HepG2 (cell line): ENCODE measurements around the gene BMP2K. TPM values are rescaled to one million over a fixed set of nuclear protein-coding genes. Genes with fewer than 3 reads are reported as not detected.

Experiments
- ATAC-seq: fragments of 200-7000 bp; cut with Tn5 transposase; 3 replicates; pipeline ENCODE4 v1.9.1; 2020; ENCODE audit warnings: mild to moderate bottlenecking, moderate library complexity
- BruUV-seq: library from RNA; stranded (reverse); fragments of 400-500 nt; replicated peaks from 2 replicates; lab custom pipeline; 2021; lab: Mats Ljungman, UMichigan
- CTCF ChIA-PET: fragments of 300-600 bp; formaldehyde crosslinking; extraction: SDS; loops from one replicate; lab custom pipeline; 2021; ENCODE audit warnings: low total read pairs, inconsistent platforms, low intra/inter-chr PET ratio; lab: Yijun Ruan, JAX
- POLR2A ChIA-PET: fragments of 350-600 bp; sonication (Branson Sonifier 250); formaldehyde crosslinking; loops from one replicate; lab custom pipeline; 2020; ENCODE audit warnings: antibody characterized with exemption, inconsistent platforms; lab: Yijun Ruan, JAX
- DNase-seq: peaks from one replicate; pipeline ENCODE4 v3.0.0-alpha.2; 2015; ENCODE audit warnings: low spot score
- FAIRE-seq: peaks from 3 replicates; lab custom pipeline; 2011; peaks lifted over from hg19 to GRCh38; lab: Jason Lieb, UNC
- H2AFZ ChIP-seq: one replicate; pipeline ENCODE4 v1.6.1; 2011; ENCODE audit warnings: low read length, inconsistent platforms
- H3K27ac ChIP-seq: fragments of 300-600 bp; 3 replicates; pipeline ENCODE4 v1.8.0; 2011; ENCODE audit warnings: mixed run types, mild to moderate bottlenecking, mixed read lengths, low read length, inconsistent platforms; ENCODE audit not compliant: insufficient read depth; ENCODE audit errors: extremely low read length
- H3K27me3 ChIP-seq, 2 experiments: fragments of 200-600 bp in 1 of 2; 2 replicates in 1 of 2; 3 replicates in 1 of 2; pipeline versions ENCODE4 v1.6.0 to v1.8.0; 2011; ENCODE audit warnings: low read length in 2 of 2, mild to moderate bottlenecking in 2 of 2, moderate library complexity in 2 of 2, inconsistent platforms in 1 of 2; ENCODE audit not compliant: insufficient read depth in 2 of 2, control insufficient read depth in 1 of 2
- H3K36me3 ChIP-seq, 2 experiments: fragments of 200-600 bp in 1 of 2; replicated peaks in 1 of 2; 2 replicates in 1 of 2; 3 replicates in 1 of 2; pipeline versions ENCODE4 v1.5.1 to v1.8.0; 2011; ENCODE audit warnings: low read length in 2 of 2, inconsistent platforms in 1 of 2; ENCODE audit not compliant: insufficient read depth in 2 of 2, control insufficient read depth in 1 of 2
- H3K4me1 ChIP-seq: 2 replicates; pipeline ENCODE4 v1.5.1; 2012; ENCODE audit warnings: low read length, inconsistent platforms; ENCODE audit not compliant: insufficient read depth
- H3K4me2 ChIP-seq: 2 replicates; pipeline ENCODE4 v1.6.0; 2011; ENCODE audit warnings: low read depth, low read length, inconsistent platforms
- H3K4me3 ChIP-seq, 3 experiments: fragments of 200-600 bp in 1 of 3; sonication (generic), shearing (Covaris generic) in 1 of 3; replicated peaks in 1 of 3; 2 replicates each; pipeline ENCODE4 v1.5.1; 2011 to 2016; ENCODE audit warnings: low read length in 3 of 3, inconsistent platforms in 2 of 3, low read depth in 2 of 3, mild to moderate bottlenecking in 2 of 3, control low read depth in 1 of 3, mixed read lengths in 1 of 3; ENCODE audit not compliant: insufficient read depth in 1 of 3
- H3K79me2 ChIP-seq: one replicate; pipeline ENCODE4 v1.6.1; 2011; ENCODE audit warnings: low read length, inconsistent platforms; ENCODE audit not compliant: insufficient read depth
- H3K9ac ChIP-seq: 2 replicates; pipeline ENCODE4 v1.6.0; 2011; ENCODE audit warnings: mild to moderate bottlenecking, low read depth, low read length, inconsistent platforms; ENCODE audit not compliant: insufficient read depth
- H3K9me3 ChIP-seq: 2 replicates; pipeline ENCODE4 v1.5.1; 2012; ENCODE audit warnings: mild to moderate bottlenecking, low read length
- H4K20me1 ChIP-seq: 2 replicates; pipeline ENCODE4 v1.6.0; 2011; ENCODE audit warnings: inconsistent platforms, mild to moderate bottlenecking, low read length, moderate library complexity; ENCODE audit not compliant: insufficient read depth
- BRF2 ChIP-seq: sonication (generic); formaldehyde crosslinking; IDR thresholded peaks from 2 replicates; pipeline ENCODE4 v1.8.1; 2022; ENCODE audit warnings: mild to moderate bottlenecking, missing genetic modification reagents
- E2F2 ChIP-seq: sonication (generic); formaldehyde crosslinking; IDR thresholded peaks from 2 replicates; pipeline ENCODE4 v1.4.0; 2020; ENCODE audit warnings: missing genetic modification reagents, borderline replicate concordance
- ETS1 ChIP-seq: sonication (generic); formaldehyde crosslinking; IDR thresholded peaks from 2 replicates; pipeline ENCODE4 v1.4.0; 2020; ENCODE audit warnings: missing genetic modification reagents
- EZH2 ChIP-seq: conservative IDR thresholded peaks from 2 replicates; pipeline ENCODE4 v1.6.1; 2012; ENCODE audit warnings: mild to moderate bottlenecking, low read depth, low read length, moderate library complexity
- GLMP ChIP-seq: sonication (generic); formaldehyde crosslinking; IDR thresholded peaks from 2 replicates; pipeline ENCODE4 v1.9.0; 2021; ENCODE audit warnings: missing genetic modification reagents, mild to moderate bottlenecking, borderline replicate concordance
- HDAC2 ChIP-seq: sonication (generic); formaldehyde crosslinking; IDR thresholded peaks from 2 replicates; pipeline ENCODE4 v1.4.0; 2020; ENCODE audit warnings: missing genetic modification reagents
- MAFG ChIP-seq: sonication (generic); formaldehyde crosslinking; IDR thresholded peaks from 2 replicates; pipeline ENCODE4 v1.5.1; 2020; ENCODE audit warnings: mild to moderate bottlenecking, missing genetic modification reagents
- MED13 ChIP-seq: sonication (generic); formaldehyde crosslinking; IDR thresholded peaks from 2 replicates; pipeline ENCODE4 v1.5.0; 2020; ENCODE audit warnings: missing genetic modification reagents
- NCOA5 ChIP-seq: sonication (generic); formaldehyde crosslinking; IDR thresholded peaks from 2 replicates; pipeline ENCODE4 v1.4.0; 2020; ENCODE audit warnings: missing genetic modification reagents
- PRPF4 ChIP-seq: fragments of 200-400 bp; formaldehyde crosslinking; IDR thresholded peaks from 2 replicates; pipeline ENCODE4 v1.6.1; 2016; ENCODE audit warnings: low read length, low read depth; ENCODE audit not compliant: poor library complexity, severe bottlenecking
- SAP130 ChIP-seq: IDR thresholded peaks from 2 replicates; pipeline ENCODE4 v1.6.1; 2016; ENCODE audit warnings: low read depth
- TRIM24 ChIP-seq: sonication (generic); formaldehyde crosslinking; IDR thresholded peaks from 2 replicates; pipeline ENCODE4 v1.8.0; 2022; ENCODE audit warnings: mild to moderate bottlenecking, missing genetic modification reagents
- ZFP90 ChIP-seq: sonication (generic); formaldehyde crosslinking; IDR thresholded peaks from 2 replicates; pipeline ENCODE4 v1.8.0; 2022; ENCODE audit warnings: missing genetic modification reagents, mild to moderate bottlenecking, inconsistent platforms, borderline replicate concordance
- ZNF253 ChIP-seq: sonication (generic); formaldehyde crosslinking; IDR thresholded peaks from 2 replicates; pipeline ENCODE4 v1.8.0; 2022; ENCODE audit warnings: mild to moderate bottlenecking, missing genetic modification reagents, borderline replicate concordance
- ZNF274 ChIP-seq: sonication (generic); formaldehyde crosslinking; IDR thresholded peaks from 2 replicates; pipeline ENCODE4 v1.5.1; 2020; ENCODE audit warnings: mild to moderate bottlenecking, missing genetic modification reagents
- ZNF605 ChIP-seq: sonication (generic); formaldehyde crosslinking; IDR thresholded peaks from 2 replicates; pipeline ENCODE4 v1.8.0; 2022; ENCODE audit warnings: mild to moderate bottlenecking, missing genetic modification reagents
- WGBS: methylation state at CpG from one replicate; pipeline ENCODE4 v1.1.6; 2017; ENCODE audit warnings: low lambda C conversion rate; 5-methylcytosine and 5-hydroxymethylcytosine counted together
- in situ Hi-C: cut with HindIII; loops from 2 replicates; pipeline ENCODE4 v1.10.0; 2017; ENCODE audit warnings: low pct_unique_long_range_greater_than_20kb; ENCODE audit not compliant: extremely low pct_ligation_motif_present
- intact Hi-C: fragments of 100-400 bp; cut with micrococcal nuclease; formaldehyde crosslinking; loops from one replicate; pipeline ENCODE4 v1.10.0; 2022; ENCODE audit not compliant: unreplicated experiment
- polyA plus RNA-seq, 8 experiments: library from polyadenylated mRNA; depleted of rRNA in 3 of 8; stranded (reverse) in 7 of 8; unstranded in 1 of 8; fragments of >200 nt; fragmentation: Illumina TruSeq in 4 of 8; extraction: Trizol in 4 of 8; gene quantifications; 2 replicates each; pipeline versions ENCODE4 v1.2.1 to v1.2.3, GENCODE V29; 2011 to 2016; ENCODE audit warnings: low read depth in 4 of 8, missing spikeins in 1 of 8, mixed read lengths in 1 of 8; ENCODE audit not compliant: insufficient read depth in 1 of 8
- total RNA-seq, 5 experiments: library from RNA; depleted of rRNA; stranded (reverse); fragments of >200 nt; fragmentation: Illumina TruSeq; extraction: Trizol; gene quantifications; 2 replicates each; pipeline ENCODE4 v1.2.3, GENCODE V29; 2016; ENCODE audit warnings: low read depth in 1 of 5
- TF ChIP-seq, protein P1 (sequence below): IDR thresholded peaks from 2 replicates; pipeline ENCODE4 v1.6.1; 2016; ENCODE audit warnings: low read depth, control low read depth

Gene BMP2K
- total and polyA plus RNA-seq, 2 of the 13 experiments (the other 11 are each of a cell fraction or from before 2014, with no cell fraction given), result 8.6 to 15.2 TPM

DNA sequence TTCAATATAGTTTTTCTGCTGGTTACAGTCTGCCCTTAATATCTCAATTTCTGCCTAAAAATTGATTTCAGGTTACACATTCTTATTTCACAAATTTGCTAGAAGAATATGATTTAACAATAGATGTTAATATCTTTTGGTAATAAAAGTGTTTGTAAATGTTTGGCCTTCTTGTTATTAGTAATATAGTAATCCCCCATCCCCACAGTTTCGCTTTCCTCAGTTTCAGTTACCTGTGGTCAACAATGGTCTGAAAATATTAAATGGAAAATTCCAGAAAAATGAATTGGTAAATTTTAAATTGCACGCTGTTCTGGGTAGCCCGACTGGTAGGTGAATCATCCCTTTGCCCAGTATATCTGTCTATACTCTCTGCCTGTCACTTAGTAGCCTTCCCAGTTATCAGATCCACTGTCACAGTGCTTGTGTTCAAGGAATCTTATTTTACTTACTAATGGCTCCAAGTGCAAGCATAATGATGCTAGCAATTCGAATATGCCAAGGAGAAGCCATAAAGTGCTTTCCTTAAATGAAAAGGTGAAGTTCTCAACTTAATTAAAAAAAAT lies 3.5 kb upstream of the BMP2K start:
- H4K20me1 ChIP-seq, result peaks cover 6% of the 10 kb centered on the region; the same call in 1 of the 2 replicates
- peaks cover 11% of the 10 kb centered on the region for H3K79me2 ChIP-seq
- FAIRE-seq (no peak), ATAC-seq (no peak), DNase-seq (no peak)
- no TSS peak for BruUV-seq
- ChIA-PET POLR2A (no interaction called here), CTCF (no interaction called here)
- 66% methylated on average over 4 of the region's 4 CpGs for WGBS
- H3K9me3 ChIP-seq, result no peaks in the 10 kb centered on the region
- H3K4me2 ChIP-seq, result no peak overlapping the region
- in situ Hi-C loops, result no loop called here
- intact Hi-C loops, result loop anchor here (10.0 kb wide), 1 partner anchor 158 kb away; no protein-coding TSS in a partner anchor
- H3K9ac ChIP-seq, result no peak overlapping the region
- no peak overlapping the region for H2AFZ ChIP-seq
- no peaks in the 10 kb centered on the region for H3K36me3 ChIP-seq
- no peaks in the 10 kb centered on the region; a peak in 1 of 5 replicates for H3K27me3 ChIP-seq
- H3K4me3 ChIP-seq, result no peak overlapping the region
- peaks cover 10% of the 10 kb centered on the region for H3K4me1 ChIP-seq
- no peak overlapping the region for H3K27ac ChIP-seq
- TF ChIP-seq PRPF4, result no peak
- no peak for TF ChIP-seq BRF2 (CRISPR knock-in tag)
- TF ChIP-seq E2F2 (CRISPR knock-in tag), result no peak
- TF ChIP-seq, protein P1, sequence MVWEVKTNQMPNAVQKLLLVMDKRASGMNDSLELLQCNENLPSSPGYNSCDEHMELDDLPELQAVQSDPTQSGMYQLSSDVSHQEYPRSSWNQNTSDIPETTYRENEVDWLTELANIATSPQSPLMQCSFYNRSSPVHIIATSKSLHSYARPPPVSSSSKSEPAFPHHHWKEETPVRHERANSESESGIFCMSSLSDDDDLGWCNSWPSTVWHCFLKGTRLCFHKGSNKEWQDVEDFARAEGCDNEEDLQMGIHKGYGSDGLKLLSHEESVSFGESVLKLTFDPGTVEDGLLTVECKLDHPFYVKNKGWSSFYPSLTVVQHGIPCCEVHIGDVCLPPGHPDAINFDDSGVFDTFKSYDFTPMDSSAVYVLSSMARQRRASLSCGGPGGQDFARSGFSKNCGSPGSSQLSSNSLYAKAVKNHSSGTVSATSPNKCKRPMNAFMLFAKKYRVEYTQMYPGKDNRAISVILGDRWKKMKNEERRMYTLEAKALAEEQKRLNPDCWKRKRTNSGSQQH (CRISPR knock-in tag), result no peak
- TF ChIP-seq MED13 (CRISPR knock-in tag), result no peak
- no peak for TF ChIP-seq TRIM24 (CRISPR knock-in tag)
- TF ChIP-seq GLMP (CRISPR knock-in tag), result no peak
- TF ChIP-seq SAP130, result no peak
- TF ChIP-seq ZNF274, result no peak
- TF ChIP-seq ZFP90 (CRISPR knock-in tag), result no peak
- no peak for TF ChIP-seq NCOA5 (CRISPR knock-in tag)
- TF ChIP-seq HDAC2 (CRISPR knock-in tag), result no peak
- no peak for TF ChIP-seq MAFG
- no peak for TF ChIP-seq ZNF605 (CRISPR knock-in tag)
- TF ChIP-seq ZNF253 (CRISPR knock-in tag), result no peak
- no peak for TF ChIP-seq ETS1
- TF ChIP-seq EZH2, result no peak
